Stimulated activated memory B cell treated with anti-CD40 and anti-IgM and Interleukin-4, amounts not matched to agents 10 μg/mL and 1 μg/mL and 100 μg/mL, for 72 hours (primary cell): ENCODE results near the gene KCNJ6.
"Not testable (repeated sequence)": the region's sequence is repeated elsewhere in the genome, so short reads cannot be mapped to it uniquely, and the experiment has no call there.

ENCODE experiments used
- ATAC-seq: fragments of 150-1000 bp; cut with Tn5 transposase; 2 replicates; pipeline ENCODE4 v1.10.0; 2021
- H3K27ac Mint-ChIP-seq: one replicate; pipeline ENCODE4 v1.8.0; 2022; ENCODE audit warnings: mild to moderate bottlenecking, mixed read lengths
- H3K27me3 Mint-ChIP-seq: one replicate; pipeline ENCODE4 v1.8.0; 2022; ENCODE audit warnings: mixed read lengths
- H3K36me3 Mint-ChIP-seq: one replicate; pipeline ENCODE4 v1.8.0; 2022; ENCODE audit warnings: mixed read lengths
- H3K4me1 Mint-ChIP-seq: one replicate; pipeline ENCODE4 v1.8.0; 2022; ENCODE audit warnings: mixed read lengths
- H3K4me3 Mint-ChIP-seq: one replicate; pipeline ENCODE4 v1.8.0; 2022; ENCODE audit warnings: mild to moderate bottlenecking, moderate library complexity, mixed read lengths
- H3K9me3 Mint-ChIP-seq: one replicate; pipeline ENCODE4 v1.8.0; 2022; ENCODE audit warnings: mixed read lengths

Gene KCNJ6

GRCh38 chr21:37742115-37742514 is 174.1 kb downstream of the KCNJ6 start:
- no peaks in the 10 kb centered on the region for H3K9me3 Mint-ChIP-seq

DNA sequence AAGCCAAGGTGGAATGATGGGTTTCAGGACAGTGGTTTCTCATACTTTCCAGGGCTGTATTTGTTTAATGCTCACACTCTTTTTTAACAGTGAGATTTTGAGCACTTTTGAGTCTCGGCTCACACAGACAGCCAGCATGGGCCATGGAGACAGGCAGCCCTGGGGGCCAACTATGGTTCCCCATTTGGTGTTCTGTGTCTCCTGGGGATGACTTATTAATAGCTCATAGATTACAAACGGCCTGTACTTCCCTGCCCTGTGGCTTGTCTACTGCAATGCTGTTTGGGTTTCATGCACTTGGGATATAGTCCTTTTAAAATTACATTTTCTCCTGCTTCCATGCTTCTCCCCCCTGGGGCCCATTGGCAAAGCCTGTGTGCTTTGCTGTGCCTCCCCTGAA is 178.3 kb downstream of the KCNJ6 start:
- no peaks in the 10 kb centered on the region for H3K36me3 Mint-ChIP-seq
- H3K27me3 Mint-ChIP-seq, result peaks cover 17% of the 10 kb centered on the region
- H3K27ac Mint-ChIP-seq, result no peak overlapping the region
- no peak for ATAC-seq
- no peaks in the 10 kb centered on the region for H3K9me3 Mint-ChIP-seq
- H3K4me1 Mint-ChIP-seq, result no peaks in the 10 kb centered on the region
- H3K4me3 Mint-ChIP-seq, result no peak overlapping the region

More at GRCh38 chr21:37742115-37742514, 174.1 kb downstream of the KCNJ6 start:
- Mint-ChIP-seq H3K4me3 (no peak overlapping the region), H3K4me1 (no peaks in the 10 kb centered on the region), H3K27ac (no peak overlapping the region), H3K36me3 (no peaks in the 10 kb centered on the region), H3K27me3 (peaks cover 16% of the 10 kb centered on the region)
- no peak for ATAC-seq

- Mint-ChIP-seq H3K9me3 (no peaks in the 10 kb centered on the region), H3K36me3 (no peaks in the 10 kb centered on the region), H3K4me3 (no peak overlapping the region), H3K4me1 (no peaks in the 10 kb centered on the region), H3K27ac (no peak overlapping the region), H3K27me3 (peaks cover 17% of the 10 kb centered on the region)
- no peak for ATAC-seq
Observed at GRCh38 chr21:37737507-37737906, 178.8 kb downstream of the KCNJ6 start.

- no peaks in the 10 kb centered on the region for H3K9me3 Mint-ChIP-seq
- no peaks in the 10 kb centered on the region for H3K4me1 Mint-ChIP-seq
- no peaks in the 10 kb centered on the region for H3K36me3 Mint-ChIP-seq
- no peak overlapping the region for H3K27ac Mint-ChIP-seq
- peaks cover 18% of the 10 kb centered on the region for H3K27me3 Mint-ChIP-seq
- H3K4me3 Mint-ChIP-seq, result no peak overlapping the region
- no peak for ATAC-seq
Observed at GRCh38 chr21:37734846-37735245, 181.4 kb downstream of the KCNJ6 start.

GRCh38 chr21:37732927-37733326 is 183.3 kb downstream of the KCNJ6 start:
- H3K36me3 Mint-ChIP-seq, result no peaks in the 10 kb centered on the region
- no peaks in the 10 kb centered on the region for H3K9me3 Mint-ChIP-seq
- H3K27me3 Mint-ChIP-seq, result peaks cover 18% of the 10 kb centered on the region
- H3K27ac Mint-ChIP-seq, result no peak overlapping the region
- no peak overlapping the region for H3K4me3 Mint-ChIP-seq
- no peak for ATAC-seq
- H3K4me1 Mint-ChIP-seq, result no peaks in the 10 kb centered on the region

DNA sequence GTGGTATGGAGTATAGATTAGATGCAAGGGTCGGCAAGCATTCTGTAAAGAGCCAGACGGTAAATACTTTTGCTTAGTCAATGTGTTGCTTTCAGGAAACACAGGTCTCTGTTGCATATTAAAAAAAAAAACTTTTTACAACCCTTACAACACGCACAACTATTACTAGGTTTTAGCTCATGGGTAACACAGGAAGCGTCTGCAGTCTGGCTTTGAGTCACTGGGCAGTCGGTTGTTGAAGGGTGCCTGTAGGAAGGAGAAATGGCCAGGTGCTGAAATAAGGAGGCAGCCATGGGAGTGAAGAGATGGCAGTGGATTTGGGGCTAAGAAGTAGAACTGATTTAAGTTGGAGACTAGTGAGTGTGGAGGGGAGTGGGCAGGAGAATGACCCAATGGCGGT is 192.1 kb downstream of the KCNJ6 start:
- H3K27ac Mint-ChIP-seq, result no peak overlapping the region
- no peaks in the 10 kb centered on the region for H3K4me1 Mint-ChIP-seq
- H3K9me3 Mint-ChIP-seq, result peaks cover 11% of the 10 kb centered on the region
- H3K4me3 Mint-ChIP-seq, result no peak overlapping the region
- H3K36me3 Mint-ChIP-seq, result no peaks in the 10 kb centered on the region
- peaks cover 16% of the 10 kb centered on the region for H3K27me3 Mint-ChIP-seq
- ATAC-seq, result no peak

DNA sequence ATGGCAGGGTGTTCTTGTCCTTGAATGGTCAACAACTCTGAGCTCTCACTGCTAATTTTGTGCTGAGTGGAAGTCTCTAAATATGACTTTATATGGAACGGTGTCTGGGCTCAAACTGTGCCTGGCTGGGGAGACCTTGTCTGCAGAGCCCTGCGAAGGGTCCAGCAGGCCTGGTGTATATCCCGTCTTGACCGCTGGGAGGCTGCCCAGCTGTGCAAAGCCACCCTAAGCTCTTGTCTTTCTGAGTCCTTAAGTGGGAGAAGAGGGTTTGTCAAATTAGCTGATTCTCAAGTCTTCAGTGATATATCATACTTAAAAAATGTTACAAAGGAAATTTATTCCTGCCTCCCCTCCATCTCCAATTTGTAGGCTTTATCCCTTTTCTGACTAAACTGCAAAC is 198.7 kb downstream of the KCNJ6 start:
- no peak overlapping the region for H3K27ac Mint-ChIP-seq
- peaks cover 20% of the 10 kb centered on the region for H3K27me3 Mint-ChIP-seq
- H3K4me1 Mint-ChIP-seq, result no peaks in the 10 kb centered on the region
- no peaks in the 10 kb centered on the region for H3K36me3 Mint-ChIP-seq
- no peaks in the 10 kb centered on the region for H3K9me3 Mint-ChIP-seq
- H3K4me3 Mint-ChIP-seq, result no peak overlapping the region
- ATAC-seq, result no peak

DNA sequence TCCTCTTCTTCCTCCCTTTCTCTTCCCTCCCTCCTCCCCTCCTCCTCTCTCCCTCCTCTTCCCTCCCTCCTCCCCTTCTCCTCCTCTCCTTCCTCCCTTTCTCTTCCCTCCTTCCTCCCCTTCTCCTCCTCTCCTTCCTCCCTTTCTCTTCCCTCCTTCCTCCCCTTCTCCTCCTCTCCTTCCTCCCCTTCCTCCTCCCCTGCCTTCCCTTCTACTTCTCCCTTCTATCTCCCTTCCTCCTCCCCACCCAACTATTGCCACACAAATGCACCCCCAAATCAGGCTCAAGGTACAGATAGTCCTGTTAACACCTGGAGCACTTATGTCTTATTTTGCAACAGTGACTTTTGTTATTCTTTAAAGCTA is 203.7 kb downstream of the KCNJ6 start:
- H3K4me3 Mint-ChIP-seq, H3K27ac Mint-ChIP-seq, H3K36me3 Mint-ChIP-seq, H3K4me1 Mint-ChIP-seq, H3K9me3 Mint-ChIP-seq, ATAC-seq: not testable (repeated sequence)
- peaks cover 31% of the 10 kb centered on the region for H3K27me3 Mint-ChIP-seq

DNA sequence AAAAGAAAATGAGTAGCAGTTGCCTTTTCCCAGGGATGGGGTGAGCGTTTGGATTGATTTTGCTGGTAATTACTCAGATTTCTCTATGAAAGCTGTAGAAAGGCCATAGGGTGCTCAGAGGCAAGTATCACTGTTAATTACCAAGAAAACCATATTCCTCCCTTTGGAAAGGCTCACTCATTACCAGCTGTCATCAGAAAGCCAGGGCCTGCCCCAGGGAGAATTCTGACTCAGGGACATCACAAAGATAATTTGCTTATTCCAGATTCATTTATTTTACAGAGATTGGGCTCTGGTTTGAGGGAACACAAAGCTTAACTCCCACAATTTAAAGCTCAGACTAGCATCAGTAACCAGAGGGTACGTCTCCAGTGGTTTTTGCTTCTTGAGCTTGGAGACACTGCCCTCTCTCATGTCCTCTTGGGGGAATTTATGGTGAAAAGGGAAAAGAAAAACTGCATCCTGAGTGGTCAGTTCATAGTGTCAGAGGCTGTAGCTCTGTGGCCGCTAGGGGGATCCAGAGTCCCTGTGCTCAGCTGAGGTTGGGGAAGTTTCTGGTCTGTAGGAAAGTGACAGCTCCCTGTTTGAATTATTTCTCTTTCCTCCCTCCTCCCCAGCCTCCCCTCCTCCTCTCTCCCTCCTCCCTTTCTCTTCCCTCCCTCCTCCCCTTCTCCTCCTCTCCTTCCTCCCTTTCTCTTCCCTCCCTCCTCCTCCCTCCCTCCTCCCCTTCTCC is 204.3 kb downstream of the KCNJ6 start:
- H3K4me1 Mint-ChIP-seq, result no peaks in the 10 kb centered on the region
- peaks cover 27% of the 10 kb centered on the region for H3K27me3 Mint-ChIP-seq
- H3K27ac Mint-ChIP-seq, result no peak overlapping the region
- no peaks in the 10 kb centered on the region for H3K9me3 Mint-ChIP-seq
- H3K36me3 Mint-ChIP-seq, result no peaks in the 10 kb centered on the region
- no peak overlapping the region for H3K4me3 Mint-ChIP-seq
- ATAC-seq, result peak; percentile 77

DNA sequence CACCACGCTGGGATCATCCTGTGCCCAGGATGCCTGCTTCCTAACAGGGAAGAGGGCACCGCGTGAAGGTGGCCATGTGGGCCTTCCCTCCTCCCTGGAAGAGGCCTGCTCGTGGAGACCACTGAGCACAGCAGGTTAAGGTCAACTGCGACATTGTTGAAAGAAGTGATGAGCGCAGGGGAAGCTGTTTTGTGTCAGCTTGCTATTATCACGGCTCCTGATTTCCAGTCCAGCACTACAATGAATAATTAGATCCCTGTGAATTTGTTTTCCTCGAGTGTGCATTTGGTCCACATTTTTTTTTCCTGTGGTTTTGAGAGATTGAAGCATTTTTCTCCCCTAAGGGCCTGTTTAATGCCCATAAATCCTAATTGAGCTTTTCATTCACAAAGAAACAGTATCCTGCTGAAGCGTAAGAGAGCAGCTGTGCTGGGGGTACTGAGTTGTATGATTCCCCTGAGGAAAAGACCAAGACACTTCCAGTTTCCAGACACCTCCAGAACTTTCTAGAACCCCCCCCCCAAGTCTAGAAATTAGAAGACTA is 204.9 kb downstream of the KCNJ6 start:
- ATAC-seq, result no peak
- H3K27me3 Mint-ChIP-seq, result peaks cover 27% of the 10 kb centered on the region
- H3K4me1 Mint-ChIP-seq, result no peaks in the 10 kb centered on the region
- no peaks in the 10 kb centered on the region for H3K9me3 Mint-ChIP-seq
- H3K36me3 Mint-ChIP-seq, result no peaks in the 10 kb centered on the region
- H3K4me3 Mint-ChIP-seq, result no peak overlapping the region
- no peak overlapping the region for H3K27ac Mint-ChIP-seq

DNA sequence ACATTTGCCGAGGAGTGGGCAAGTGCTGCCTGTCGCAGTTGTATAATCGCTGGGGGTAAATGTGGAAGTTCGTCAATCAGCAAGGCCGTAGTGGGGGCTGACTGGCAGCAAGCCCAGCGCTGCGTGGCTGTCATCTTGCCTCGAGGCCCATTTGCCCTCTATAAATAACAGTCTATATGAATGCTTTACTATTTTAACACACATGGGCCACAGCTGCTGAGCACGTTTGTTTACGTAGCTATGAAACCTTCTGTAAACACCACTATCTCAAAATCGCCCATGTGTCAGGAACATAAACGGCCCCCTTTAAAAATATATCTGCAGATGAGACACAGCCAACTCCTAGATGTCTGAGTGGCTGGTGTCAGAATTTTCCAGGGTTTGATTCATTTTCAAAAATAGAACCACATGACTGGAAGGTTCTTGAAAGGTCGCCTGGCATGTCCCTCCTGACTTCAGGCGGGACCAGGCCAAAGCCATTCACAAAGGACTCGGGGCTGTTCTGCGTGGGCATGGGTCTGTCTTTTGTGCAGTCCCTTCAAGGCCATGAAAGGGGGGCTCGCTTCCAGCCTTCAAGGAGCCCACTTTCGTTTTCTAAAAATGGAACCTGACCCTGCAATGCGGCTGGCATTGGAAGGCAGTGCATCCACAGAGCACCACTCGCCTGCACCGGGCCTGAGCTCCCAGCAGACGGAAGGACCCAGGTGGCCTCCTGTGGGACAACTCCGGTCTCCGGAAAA is 205.5 kb downstream of the KCNJ6 start:
- no peaks in the 10 kb centered on the region for H3K36me3 Mint-ChIP-seq
- no peak for ATAC-seq
- H3K27ac Mint-ChIP-seq, result no peak overlapping the region
- peaks cover 27% of the 10 kb centered on the region for H3K27me3 Mint-ChIP-seq
- H3K9me3 Mint-ChIP-seq, result no peaks in the 10 kb centered on the region
- no peaks in the 10 kb centered on the region for H3K4me1 Mint-ChIP-seq
- H3K4me3 Mint-ChIP-seq, result no peak overlapping the region

- Mint-ChIP-seq H3K27ac (no peak overlapping the region), H3K9me3 (no peaks in the 10 kb centered on the region), H3K4me1 (no peaks in the 10 kb centered on the region), H3K27me3 (peaks cover 19% of the 10 kb centered on the region), H3K4me3 (no peak overlapping the region), H3K36me3 (no peaks in the 10 kb centered on the region)
- no peak for ATAC-seq
Observed at GRCh38 chr21:37704751-37705150, 211.5 kb downstream of the KCNJ6 start.

DNA sequence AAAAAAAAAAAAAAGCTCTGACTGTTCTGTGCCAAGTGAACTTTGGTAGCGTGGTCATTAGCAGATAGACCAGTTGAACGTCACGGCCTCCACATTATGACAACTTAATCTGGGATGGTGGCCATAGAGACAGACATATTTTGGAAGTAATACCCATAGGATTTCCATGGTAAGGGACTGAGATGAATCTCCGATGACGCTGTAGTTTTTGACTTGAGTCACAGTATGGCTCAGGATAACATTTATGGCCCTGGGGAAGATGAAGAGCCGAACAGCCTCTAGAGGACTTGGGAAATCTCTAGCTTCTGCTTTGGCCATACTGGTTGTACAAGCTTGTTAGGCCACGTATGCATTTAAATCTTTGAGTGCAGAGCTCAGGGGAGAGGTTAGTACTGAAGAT is 214.0 kb downstream of the KCNJ6 start:
- peaks cover 8% of the 10 kb centered on the region for H3K27me3 Mint-ChIP-seq
- H3K27ac Mint-ChIP-seq, result no peak overlapping the region
- peaks cover 2% of the 10 kb centered on the region for H3K9me3 Mint-ChIP-seq
- no peak for ATAC-seq
- H3K4me3 Mint-ChIP-seq, result no peak overlapping the region
- H3K4me1 Mint-ChIP-seq, result no peaks in the 10 kb centered on the region
- no peaks in the 10 kb centered on the region for H3K36me3 Mint-ChIP-seq

GRCh38 chr21:37700641-37701202 is 215.5 kb downstream of the KCNJ6 start:
- Mint-ChIP-seq H3K27me3 (peaks cover 22% of the 10 kb centered on the region), H3K4me3 (no peak overlapping the region), H3K27ac (no peak overlapping the region), H3K4me1 (no peaks in the 10 kb centered on the region), H3K9me3 (peaks cover 2% of the 10 kb centered on the region), H3K36me3 (no peaks in the 10 kb centered on the region)
- ATAC-seq, result peak; percentile 82

DNA sequence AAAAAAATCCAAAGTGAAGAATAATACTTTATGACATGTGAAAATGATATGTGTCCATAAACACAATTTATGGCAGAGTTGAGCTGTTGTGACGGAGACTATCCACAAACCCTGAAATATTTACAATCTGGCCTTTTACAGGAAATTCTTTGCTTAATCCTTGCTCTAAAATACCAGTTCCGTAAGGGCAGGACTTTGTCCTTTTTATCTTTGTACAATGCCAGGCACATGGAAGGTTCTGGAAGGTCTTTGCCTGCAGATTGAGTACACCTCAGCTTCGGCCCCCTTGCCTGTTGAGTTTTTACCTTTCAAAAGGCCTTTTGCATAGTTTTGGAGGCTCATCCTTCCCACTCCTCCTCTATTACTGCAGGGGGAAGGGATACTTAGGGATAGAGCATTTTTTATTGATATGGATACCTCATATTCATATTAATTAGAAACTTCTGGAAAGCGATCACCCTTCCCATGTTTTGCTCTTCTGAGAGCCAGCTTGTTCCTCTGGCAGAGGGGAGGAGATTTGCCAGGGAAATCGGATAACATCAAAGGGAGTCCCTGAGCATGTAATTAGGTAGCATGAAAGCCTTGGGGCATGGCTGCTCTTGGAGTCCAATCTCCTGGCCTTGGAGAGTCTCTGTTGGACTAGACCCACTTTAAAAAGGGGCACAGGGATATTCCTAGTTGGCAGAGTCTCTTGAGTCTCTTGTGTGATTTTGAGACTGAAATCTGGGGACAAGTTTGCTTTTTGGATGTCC is 217.1 kb downstream of the KCNJ6 start:
- H3K36me3 Mint-ChIP-seq, result no peaks in the 10 kb centered on the region
- peaks cover 27% of the 10 kb centered on the region for H3K27me3 Mint-ChIP-seq
- no peak overlapping the region for H3K27ac Mint-ChIP-seq
- H3K4me1 Mint-ChIP-seq, result no peaks in the 10 kb centered on the region
- ATAC-seq, result no peak
- no peak overlapping the region for H3K4me3 Mint-ChIP-seq
- H3K9me3 Mint-ChIP-seq, result peaks cover 2% of the 10 kb centered on the region
